HG02588 (cell line): ENCODE results near the gene AGPS.

Experiments
- ATAC-seq: cut with Tn5 transposase; IDR thresholded peaks from one replicate; pipeline ENCODE4 v1.9.1; 2021; ENCODE audit warnings: mild to moderate bottlenecking, moderate library complexity; ENCODE audit not compliant: unreplicated experiment

The AGPS gene

GRCh38 chr2:177582000-177582399 lies 189.4 kb downstream of the AGPS start:
- no peak for ATAC-seq

- ATAC-seq = no peak
These were observed 191.6 kb downstream of the AGPS start for GRCh38 chr2:177584030-177584692.

GRCh38 chr2:177585234-177585863 lies 192.8 kb downstream of the AGPS start:
- ATAC-seq = no peak

- ATAC-seq = no peak
These were observed 193.6 kb downstream of the AGPS start for GRCh38 chr2:177586154-177586553.

GRCh38 chr2:177587371-177587770 lies 194.8 kb downstream of the AGPS start:
- no peak for ATAC-seq

- ATAC-seq = no peak
These were observed 196.1 kb downstream of the AGPS start for GRCh38 chr2:177588671-177589070.

- ATAC-seq = no peak
These were observed 196.6 kb downstream of the AGPS start for GRCh38 chr2:177589186-177589585.

GRCh38 chr2:177592397-177592796 lies 199.8 kb downstream of the AGPS start:
- no peak for ATAC-seq

- ATAC-seq = no peak
These were observed 200.4 kb downstream of the AGPS start for GRCh38 chr2:177592945-177593344.

- ATAC-seq = no peak
These were observed 200.8 kb downstream of the AGPS start for GRCh38 chr2:177593402-177593801.
